GM18505 (cell line): ENCODE measurements around the gene PSENEN.

Experiments
- ATAC-seq: cut with Tn5 transposase; IDR thresholded peaks from one replicate; pipeline ENCODE4 v1.9.1; 2021; ENCODE audit not compliant: unreplicated experiment
- POLR2A ChIP-seq: IDR thresholded peaks from 4 replicates; pipeline ENCODE4 v1.6.1; 2011; ENCODE audit warnings: borderline replicate concordance; ENCODE audit not compliant: insufficient read depth, insufficient read length; ENCODE audit errors: extremely low read depth

PSENEN gene

GRCh38 chr19:35748106-35749020 is 2.9 kb downstream of the PSENEN start, which contains the start of gene LIN37:
LIN37 (plus strand) TSS chr19:35748576; CDS start chr19:35748725, 149 bp downstream.
- peak; percentile 65 for TF ChIP-seq POLR2A
- ATAC-seq, result peak; percentile 52

- ATAC-seq, result no peak
- TF ChIP-seq POLR2A, result no peak
These were observed 4.7 kb downstream of the PSENEN start for GRCh38 chr19:35750167-35750566.

- no peak for TF ChIP-seq POLR2A
- ATAC-seq, result no peak
These were observed 6.6 kb downstream of the PSENEN start for GRCh38 chr19:35751839-35752745.

GRCh38 chr19:35752746-35753350 is 7.4 kb downstream of the PSENEN start:
- TF ChIP-seq POLR2A, result no peak
- ATAC-seq, result no peak

GRCh38 chr19:35753634-35754369 is 8.4 kb downstream of the PSENEN start:
- no peak for ATAC-seq
- TF ChIP-seq POLR2A, result no peak

GRCh38 chr19:35754370-35755130 is 9.1 kb downstream of the PSENEN start:
- ATAC-seq, result no peak
- no peak for TF ChIP-seq POLR2A

GRCh38 chr19:35755131-35755549 is 9.7 kb downstream of the PSENEN start:
- TF ChIP-seq POLR2A, result no peak
- ATAC-seq, result no peak

GRCh38 chr19:35755550-35756376 is 10.3 kb downstream of the PSENEN start:
- ATAC-seq, result no peak
- TF ChIP-seq POLR2A, result no peak

GRCh38 chr19:35756377-35757230 is 11.2 kb downstream of the PSENEN start, which contains the start of gene HSPB6:
HSPB6 (minus strand) TSS chr19:35757029; CDS start chr19:35757008, 21 bp downstream.
- ATAC-seq, result no peak
- no peak for TF ChIP-seq POLR2A

- no peak for ATAC-seq
- no peak for TF ChIP-seq POLR2A
These were observed 11.8 kb downstream of the PSENEN start for GRCh38 chr19:35757231-35757748.
